ENCODE measurements around the gene DENND4C. TPM values are rescaled to one million over a fixed set of nuclear protein-coding genes. Genes with fewer than 3 reads are reported as not detected.
A peak's percentile ranks its signal among the peaks of the same experiment; 100 is the strongest.

Gene DENND4C
- total RNA-seq, 3 donors from 2014 or later (not counting 1 experiment from before 2014, with no cell fraction given) = 82.6 to 115 (median 100) TPM

- TF ChIP-seq, protein P1, sequence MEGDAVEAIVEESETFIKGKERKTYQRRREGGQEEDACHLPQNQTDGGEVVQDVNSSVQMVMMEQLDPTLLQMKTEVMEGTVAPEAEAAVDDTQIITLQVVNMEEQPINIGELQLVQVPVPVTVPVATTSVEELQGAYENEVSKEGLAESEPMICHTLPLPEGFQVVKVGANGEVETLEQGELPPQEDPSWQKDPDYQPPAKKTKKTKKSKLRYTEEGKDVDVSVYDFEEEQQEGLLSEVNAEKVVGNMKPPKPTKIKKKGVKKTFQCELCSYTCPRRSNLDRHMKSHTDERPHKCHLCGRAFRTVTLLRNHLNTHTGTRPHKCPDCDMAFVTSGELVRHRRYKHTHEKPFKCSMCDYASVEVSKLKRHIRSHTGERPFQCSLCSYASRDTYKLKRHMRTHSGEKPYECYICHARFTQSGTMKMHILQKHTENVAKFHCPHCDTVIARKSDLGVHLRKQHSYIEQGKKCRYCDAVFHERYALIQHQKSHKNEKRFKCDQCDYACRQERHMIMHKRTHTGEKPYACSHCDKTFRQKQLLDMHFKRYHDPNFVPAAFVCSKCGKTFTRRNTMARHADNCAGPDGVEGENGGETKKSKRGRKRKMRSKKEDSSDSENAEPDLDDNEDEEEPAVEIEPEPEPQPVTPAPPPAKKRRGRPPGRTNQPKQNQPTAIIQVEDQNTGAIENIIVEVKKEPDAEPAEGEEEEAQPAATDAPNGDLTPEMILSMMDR (IDR thresholded peaks at IDR 0.05) = no peak
- Histone ChIP-seq H3K36me3 (ENCODE audit: control insufficient read depth, insufficient read depth, low read length) (peaks cover 86% of the 10 kb centered on the region), H3K4me1 (ENCODE audit: control insufficient read depth, insufficient read depth, low read length) (no peaks in the 10 kb centered on the region), H3K27ac (ENCODE audit: low read length) (no peak overlapping the region), H3K9me3 (ENCODE audit: control insufficient read depth, insufficient read depth, low read length) (no peaks in the 10 kb centered on the region), H3K27me3 (ENCODE audit: control insufficient read depth, insufficient read depth, low read length) (no peaks in the 10 kb centered on the region), H3K4me3 (ENCODE audit: low read length) (no peak overlapping the region)
- WGBS (ENCODE audit: insufficient coverage) = 95% methylated on average over 8 of the region's 8 CpGs
- Mint-ChIP-seq H3K4me3 (no peak overlapping the region), H3K36me3 (peaks cover 29% of the 10 kb centered on the region), H3K4me1 (peaks cover 0 to 18% of the 10 kb centered on the region in 2 donors), H3K27me3 (ENCODE audit: low read depth in 2 of 2) (no peaks in the 10 kb centered on the region), H3K9me3 (no peaks in the 10 kb centered on the region), H3K27ac (no peak overlapping the region)
- intact Hi-C loops (cut with micrococcal nuclease) = no loop called here
- ATAC-seq (no peak), DNase-seq (no peak)
Observed at GRCh38 chr9:19372567-19372966, 142.1 kb downstream of the DENND4C start.

GRCh38 chr9:19373527-19373926 lies 143.0 kb downstream of the DENND4C start:
- TF ChIP-seq, protein P1 (IDR thresholded peaks at IDR 0.05) = no peak
- H3K27ac Mint-ChIP-seq = peak overlapping the region; percentile 44 to 71
- ATAC-seq (no peak), DNase-seq (no peak)
- H3K27me3 Mint-ChIP-seq (ENCODE audit: low read depth in 2 of 2) = no peaks in the 10 kb centered on the region
- H3K36me3 ChIP-seq (ENCODE audit: control insufficient read depth, insufficient read depth, low read length) = peaks cover 87% of the 10 kb centered on the region
- no peak overlapping the region for H3K27ac ChIP-seq (ENCODE audit: low read length)
- H3K9me3 ChIP-seq (ENCODE audit: control insufficient read depth, insufficient read depth, low read length) = no peaks in the 10 kb centered on the region
- H3K9me3 Mint-ChIP-seq = no peaks in the 10 kb centered on the region
- peaks cover 7 to 21% of the 10 kb centered on the region in 2 donors for H3K4me1 Mint-ChIP-seq
- H3K4me3 ChIP-seq (ENCODE audit: low read length) = no peak overlapping the region
- H3K4me1 ChIP-seq (ENCODE audit: control insufficient read depth, insufficient read depth, low read length) = peaks cover 4% of the 10 kb centered on the region
- no peaks in the 10 kb centered on the region for H3K27me3 ChIP-seq (ENCODE audit: control insufficient read depth, insufficient read depth, low read length)
- intact Hi-C loops (cut with micrococcal nuclease) = no loop called here
- no peak overlapping the region for H3K4me3 Mint-ChIP-seq
- peaks cover 31% of the 10 kb centered on the region for H3K36me3 Mint-ChIP-seq

DNA sequence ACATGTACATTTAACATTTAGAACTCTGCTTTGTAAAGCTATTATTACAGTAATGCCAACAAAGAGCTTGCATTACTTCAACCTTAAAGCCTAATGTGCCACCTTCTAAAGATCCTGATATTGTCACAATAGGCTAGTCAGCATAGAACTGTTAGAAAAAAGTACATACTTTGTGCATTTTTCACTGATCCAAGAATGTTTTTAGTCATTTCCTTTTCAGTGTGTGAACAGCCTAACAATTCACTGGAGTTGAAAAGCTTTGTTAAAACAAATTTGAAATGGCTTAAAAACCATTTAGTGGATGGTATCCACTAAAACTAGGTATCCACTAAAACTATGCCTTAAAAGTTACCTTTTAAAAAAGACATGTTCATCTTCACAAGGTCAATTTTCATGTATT lies 145.0 kb downstream of the DENND4C start:
- Mint-ChIP-seq H3K9me3 (no peaks in the 10 kb centered on the region), H3K36me3 (peaks cover 36% of the 10 kb centered on the region), H3K27me3 (ENCODE audit: low read depth in 2 of 2) (no peaks in the 10 kb centered on the region), H3K4me1 (peaks cover 27 to 40% of the 10 kb centered on the region in 2 donors), H3K4me3 (no peak overlapping the region), H3K27ac (peak overlapping the region; percentile 8 to 64)
- H3K4me1 ChIP-seq (ENCODE audit: control insufficient read depth, insufficient read depth, low read length) = peaks cover 14% of the 10 kb centered on the region
- DNase-seq (no peak), ATAC-seq (no peak)
- no peaks in the 10 kb centered on the region for H3K9me3 ChIP-seq (ENCODE audit: control insufficient read depth, insufficient read depth, low read length)
- no peaks in the 10 kb centered on the region for H3K27me3 ChIP-seq (ENCODE audit: control insufficient read depth, insufficient read depth, low read length)
- TF ChIP-seq, protein P1 (IDR thresholded peaks at IDR 0.05) = no peak
- H3K4me3 ChIP-seq (ENCODE audit: low read length) = no peak overlapping the region
- peaks cover 79% of the 10 kb centered on the region for H3K36me3 ChIP-seq (ENCODE audit: control insufficient read depth, insufficient read depth, low read length)
- H3K27ac ChIP-seq (ENCODE audit: low read length) = no peak overlapping the region
- intact Hi-C loops (cut with micrococcal nuclease) = no loop called here

DNA sequence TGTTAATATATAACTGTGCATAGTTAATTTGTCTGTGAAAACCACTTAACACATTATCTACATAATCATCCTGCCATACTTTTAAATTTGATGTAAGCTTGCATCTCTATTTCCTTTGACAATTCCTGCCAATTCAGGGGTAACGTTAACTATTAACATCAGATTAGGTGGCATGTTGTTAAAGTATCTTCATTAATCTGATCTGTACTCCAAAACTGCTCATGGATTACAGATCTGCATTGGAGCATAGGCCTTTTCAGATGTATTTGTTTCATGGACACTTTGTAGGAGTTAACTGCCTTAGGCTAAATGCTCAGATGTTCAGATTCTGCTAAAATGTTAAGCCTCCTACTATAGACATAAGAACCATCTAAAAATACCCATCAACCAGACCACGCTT lies 146.4 kb downstream of the DENND4C start:
- Histone ChIP-seq H3K4me3 (ENCODE audit: low read length) (no peak overlapping the region), H3K27ac (ENCODE audit: low read length) (no peak overlapping the region), H3K4me1 (ENCODE audit: control insufficient read depth, insufficient read depth, low read length) (peaks cover 17% of the 10 kb centered on the region), H3K36me3 (ENCODE audit: control insufficient read depth, insufficient read depth, low read length) (peaks cover 68% of the 10 kb centered on the region), H3K9me3 (ENCODE audit: control insufficient read depth, insufficient read depth, low read length) (no peaks in the 10 kb centered on the region), H3K27me3 (ENCODE audit: control insufficient read depth, insufficient read depth, low read length) (no peaks in the 10 kb centered on the region)
- intact Hi-C loops (cut with micrococcal nuclease) = no loop called here
- 76% methylated on average over 2 of the region's 2 CpGs for WGBS (ENCODE audit: insufficient coverage)
- H3K4me3 Mint-ChIP-seq = no peak overlapping the region
- H3K27me3 Mint-ChIP-seq (ENCODE audit: low read depth in 2 of 2) = no peaks in the 10 kb centered on the region
- peak overlapping the region; percentile 64 to 99 for H3K27ac Mint-ChIP-seq
- DNase-seq = peak in 1 of 2 donors; percentile 5
- ATAC-seq = no peak
- TF ChIP-seq, protein P1 (IDR thresholded peaks at IDR 0.05) = no peak
- no peaks in the 10 kb centered on the region for H3K9me3 Mint-ChIP-seq
- peaks cover 36% of the 10 kb centered on the region for H3K36me3 Mint-ChIP-seq
- peaks cover 36 to 46% of the 10 kb centered on the region in 2 donors for H3K4me1 Mint-ChIP-seq
